SK-N-MC (cell line): Measurements from ENCODE around the gene KIF21B.

Source experiments
- EZH2 ChIP-seq: fragments of 200-600 bp; sonication (generic); IDR thresholded peaks from one replicate; pipeline ENCODE4 v1.6.1; 2017; ENCODE audit warnings: antibody characterized with exemption
- POLR2AphosphoS5 ChIP-seq: IDR thresholded peaks from 2 replicates; pipeline ENCODE4 v1.6.1; 2012; ENCODE audit warnings: mild to moderate bottlenecking, low read depth, low read length, borderline replicate concordance

GRCh38 chr1:201013991-201014815 is 9.3 kb downstream of the KIF21B start:
- TF ChIP-seq POLR2AphosphoS5 (no peak), EZH2 (no peak)
